ENCODE data around the gene SPAG17.

GRCh38 chr1:118097622-118098348, 87.2 kb downstream of the SPAG17 start:
- no peak for TF ChIP-seq CTCF (conservative IDR thresholded peaks at IDR 0.05; ENCODE audit: low read depth, low read length)
- no peak for TF ChIP-seq POLR2A (IDR thresholded peaks at IDR 0.05; ENCODE audit: low read depth, low read length)
- TF ChIP-seq ELK1 (IDR thresholded peaks at IDR 0.05; ENCODE audit: borderline replicate concordance, low read depth, low read length): no peak
- TF ChIP-seq RFX5 (IDR thresholded peaks at IDR 0.05; ENCODE audit: low read depth, low read length): no peak
- TF ChIP-seq FOS (IDR thresholded peaks at IDR 0.05; ENCODE audit: low read depth, low read length): peak; percentile 57; the same call in 1 of the 2 replicates
- peak; percentile 56; the same call in 1 of the 2 replicates for TF ChIP-seq CEBPB (IDR thresholded peaks at IDR 0.05; ENCODE audit: low read depth, low read length)
- TF ChIP-seq SMC3 (IDR thresholded peaks at IDR 0.05; ENCODE audit: low read depth, low read length): no peak
- TF ChIP-seq MAFK (IDR thresholded peaks at IDR 0.05; ENCODE audit: low read depth, low read length): no peak

Data from IMR-90 (cell line).